Stomach (tissue), 4 donors: ENCODE results near the gene C1QC.

ENCODE experiments used
- POLR2AphosphoS5 ChIP-seq, 3 donors: sonication (generic); formaldehyde crosslinking; IDR thresholded peaks; one replicate each; pipeline ENCODE4 v1.6.1; 2016; ENCODE audit warnings: antibody characterized with exemption in 3 of 3
- TF ChIP-seq, protein P1 (sequence below), 7 experiments: fragments of 450-650 bp in 4 of 7; fragments of 200-600 bp in 3 of 7; sonication (generic) in 3 of 7; IDR thresholded peaks; one replicate each; pipeline ENCODE4 v1.5.1; 2016 to 2019; ENCODE audit warnings: antibody characterized with exemption in 7 of 7, control low read depth in 2 of 7, mild to moderate bottlenecking in 1 of 7

DNA sequence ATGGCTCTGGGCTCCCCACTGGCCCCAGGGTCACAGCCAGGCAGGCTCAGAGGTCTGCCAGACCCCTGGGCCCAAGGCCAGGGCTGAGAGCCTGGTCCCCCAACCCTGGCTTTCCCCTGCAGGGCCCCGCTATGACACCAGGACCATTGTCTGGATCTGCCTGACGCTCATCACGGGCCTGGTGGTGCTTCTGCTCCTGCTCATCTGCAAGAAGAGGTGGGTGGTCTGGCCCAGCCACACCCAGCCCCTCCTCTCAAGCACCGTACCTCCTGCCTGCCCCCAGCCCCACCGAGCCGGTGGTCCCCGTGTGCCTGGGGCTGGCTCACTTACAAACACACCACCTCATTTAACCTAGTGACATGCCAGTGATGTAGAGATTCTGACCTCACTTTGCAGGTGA is 48.3 kb upstream of the C1QC start:
- TF ChIP-seq, protein P1, sequence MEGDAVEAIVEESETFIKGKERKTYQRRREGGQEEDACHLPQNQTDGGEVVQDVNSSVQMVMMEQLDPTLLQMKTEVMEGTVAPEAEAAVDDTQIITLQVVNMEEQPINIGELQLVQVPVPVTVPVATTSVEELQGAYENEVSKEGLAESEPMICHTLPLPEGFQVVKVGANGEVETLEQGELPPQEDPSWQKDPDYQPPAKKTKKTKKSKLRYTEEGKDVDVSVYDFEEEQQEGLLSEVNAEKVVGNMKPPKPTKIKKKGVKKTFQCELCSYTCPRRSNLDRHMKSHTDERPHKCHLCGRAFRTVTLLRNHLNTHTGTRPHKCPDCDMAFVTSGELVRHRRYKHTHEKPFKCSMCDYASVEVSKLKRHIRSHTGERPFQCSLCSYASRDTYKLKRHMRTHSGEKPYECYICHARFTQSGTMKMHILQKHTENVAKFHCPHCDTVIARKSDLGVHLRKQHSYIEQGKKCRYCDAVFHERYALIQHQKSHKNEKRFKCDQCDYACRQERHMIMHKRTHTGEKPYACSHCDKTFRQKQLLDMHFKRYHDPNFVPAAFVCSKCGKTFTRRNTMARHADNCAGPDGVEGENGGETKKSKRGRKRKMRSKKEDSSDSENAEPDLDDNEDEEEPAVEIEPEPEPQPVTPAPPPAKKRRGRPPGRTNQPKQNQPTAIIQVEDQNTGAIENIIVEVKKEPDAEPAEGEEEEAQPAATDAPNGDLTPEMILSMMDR (IDR thresholded peaks at IDR 0.05), result no peak
- no peak for TF ChIP-seq POLR2AphosphoS5 (IDR thresholded peaks at IDR 0.05)
